ENCODE results near the gene MLXIPL.
"Not testable (repeated sequence)": the region's sequence is repeated elsewhere in the genome, so short reads cannot be mapped to it uniquely, and the experiment has no call there.

The MLXIPL gene

DNA sequence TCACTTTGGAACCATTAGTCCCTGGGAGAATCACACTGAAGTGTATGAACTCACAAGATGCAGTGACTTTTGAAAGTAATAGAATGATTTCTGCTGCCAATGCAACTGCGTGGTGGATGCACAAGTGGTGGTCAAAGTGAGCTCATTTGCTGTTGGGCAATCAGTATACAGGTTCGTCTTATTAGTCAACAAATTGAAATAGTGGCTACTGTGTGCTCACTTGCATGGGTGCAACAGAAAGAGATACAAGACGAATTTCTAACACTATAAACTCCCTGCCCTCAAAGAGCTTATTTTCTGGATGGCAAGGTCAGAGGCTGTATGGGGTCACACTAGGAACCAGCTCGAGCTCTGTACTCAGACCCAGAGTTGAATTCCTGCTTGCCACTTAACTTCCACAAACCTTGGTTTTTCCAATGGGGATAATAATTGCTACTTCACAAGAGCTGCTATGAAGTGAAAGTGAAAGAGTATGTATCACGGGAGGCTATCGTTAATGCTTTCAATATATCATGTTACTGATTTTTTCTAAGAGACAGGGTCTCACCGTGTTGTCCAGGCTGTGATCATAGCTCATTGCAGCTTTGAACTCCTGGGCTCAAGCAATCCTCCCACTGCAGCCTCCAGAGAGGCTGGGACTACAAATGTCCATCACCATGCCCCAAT is 58.5 kb downstream of the MLXIPL start:
- TF ChIP-seq, protein P1, sequence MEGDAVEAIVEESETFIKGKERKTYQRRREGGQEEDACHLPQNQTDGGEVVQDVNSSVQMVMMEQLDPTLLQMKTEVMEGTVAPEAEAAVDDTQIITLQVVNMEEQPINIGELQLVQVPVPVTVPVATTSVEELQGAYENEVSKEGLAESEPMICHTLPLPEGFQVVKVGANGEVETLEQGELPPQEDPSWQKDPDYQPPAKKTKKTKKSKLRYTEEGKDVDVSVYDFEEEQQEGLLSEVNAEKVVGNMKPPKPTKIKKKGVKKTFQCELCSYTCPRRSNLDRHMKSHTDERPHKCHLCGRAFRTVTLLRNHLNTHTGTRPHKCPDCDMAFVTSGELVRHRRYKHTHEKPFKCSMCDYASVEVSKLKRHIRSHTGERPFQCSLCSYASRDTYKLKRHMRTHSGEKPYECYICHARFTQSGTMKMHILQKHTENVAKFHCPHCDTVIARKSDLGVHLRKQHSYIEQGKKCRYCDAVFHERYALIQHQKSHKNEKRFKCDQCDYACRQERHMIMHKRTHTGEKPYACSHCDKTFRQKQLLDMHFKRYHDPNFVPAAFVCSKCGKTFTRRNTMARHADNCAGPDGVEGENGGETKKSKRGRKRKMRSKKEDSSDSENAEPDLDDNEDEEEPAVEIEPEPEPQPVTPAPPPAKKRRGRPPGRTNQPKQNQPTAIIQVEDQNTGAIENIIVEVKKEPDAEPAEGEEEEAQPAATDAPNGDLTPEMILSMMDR (IDR thresholded peaks at IDR 0.05; ENCODE audit: insufficient read depth, missing control alignments): no peak
- FAIRE-seq: no peak
- DNase-seq (ENCODE audit: insufficient read length, low spot score): no peak

DNA sequence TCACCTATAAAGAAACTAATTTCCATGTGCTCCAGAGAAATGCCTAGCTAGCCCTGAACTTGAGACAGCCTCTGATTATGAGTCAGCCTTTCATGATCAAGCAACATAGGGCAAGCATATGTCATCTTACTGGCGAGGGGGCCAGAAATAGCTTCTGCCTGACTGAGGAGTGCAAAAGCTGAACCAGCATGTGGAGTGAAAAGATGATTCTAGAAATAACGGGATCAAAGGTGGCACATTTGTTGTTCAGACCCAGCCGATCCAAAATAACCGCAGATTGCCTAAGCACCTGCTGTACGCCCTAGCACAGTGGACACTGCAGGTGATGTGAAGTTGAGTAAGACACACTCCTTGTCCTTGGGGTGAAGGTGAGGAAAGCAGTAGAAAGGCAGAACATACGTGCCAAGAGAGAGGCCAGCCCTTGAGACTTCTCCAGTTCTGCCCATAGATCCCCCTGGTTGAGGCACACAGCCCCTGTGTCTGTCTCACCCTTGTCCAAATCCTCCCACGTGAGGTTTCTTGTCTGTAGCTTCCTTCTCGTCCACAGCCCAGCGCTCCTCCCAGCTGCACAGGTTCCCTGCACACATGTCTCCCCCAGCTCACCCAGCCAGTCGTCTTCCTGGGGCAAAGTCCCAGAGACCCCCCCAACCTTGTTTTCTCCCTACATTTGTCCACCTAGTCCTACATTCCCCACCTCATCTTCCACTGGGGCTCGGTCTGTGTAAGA is 64.0 kb downstream of the MLXIPL start:
- FAIRE-seq (no peak), DNase-seq (ENCODE audit: insufficient read length, low spot score) (no peak)
- TF ChIP-seq, protein P1 (IDR thresholded peaks at IDR 0.05; ENCODE audit: insufficient read depth, missing control alignments): no peak

DNA sequence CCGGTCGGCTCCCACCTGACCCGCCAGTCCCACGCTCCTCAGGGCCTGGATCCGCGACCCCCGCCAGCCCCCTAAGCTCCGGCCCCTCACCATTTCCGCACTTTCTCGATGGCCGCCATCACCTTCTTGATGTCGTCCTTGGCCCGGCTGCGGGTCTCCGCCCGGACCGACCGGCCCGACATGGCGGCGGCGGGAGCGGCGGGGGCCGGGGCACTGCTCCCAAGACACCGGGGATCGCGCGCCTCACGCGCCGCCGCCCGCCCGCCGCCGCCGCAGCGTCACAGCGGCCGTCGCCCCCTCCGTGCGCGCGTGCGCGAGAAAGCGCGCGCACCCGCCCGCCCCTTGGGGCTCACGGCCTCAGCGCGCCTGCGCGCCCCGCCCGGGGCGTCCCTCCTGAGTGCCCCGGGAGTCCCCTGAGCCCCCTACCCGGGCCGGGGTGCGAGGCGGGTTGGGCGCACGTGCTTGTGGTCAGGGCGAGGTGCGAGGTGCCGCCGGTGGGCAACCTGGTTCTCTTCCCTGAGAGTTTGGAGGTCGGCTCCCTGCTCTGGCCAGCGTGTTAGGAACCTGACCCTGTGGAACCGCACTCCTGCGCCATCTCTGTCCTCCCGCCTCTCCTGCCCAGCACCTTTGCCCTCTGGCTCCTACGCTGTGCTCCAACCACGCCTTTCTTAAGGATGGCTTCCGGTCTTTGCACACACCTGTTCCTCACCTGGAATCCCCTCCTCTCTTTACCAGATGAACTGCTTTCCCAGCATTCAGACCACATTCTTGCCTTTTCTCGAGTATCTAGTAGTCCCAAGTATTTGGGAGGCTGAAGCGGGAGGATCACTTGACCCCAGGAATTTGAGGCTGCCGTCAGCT is 66.7 kb downstream of the MLXIPL start, which contains the start of gene BCL7B:
BCL7B (minus strand) TSS at position 294 of the 861 bp plus-strand sequence; CDS start at position 182, 112 bp downstream.
- FAIRE-seq (no peak), DNase-seq (ENCODE audit: insufficient read length, low spot score) (peak; percentile 95)
- TF ChIP-seq, protein P1 (IDR thresholded peaks at IDR 0.05; ENCODE audit: insufficient read depth, missing control alignments): no peak

DNA sequence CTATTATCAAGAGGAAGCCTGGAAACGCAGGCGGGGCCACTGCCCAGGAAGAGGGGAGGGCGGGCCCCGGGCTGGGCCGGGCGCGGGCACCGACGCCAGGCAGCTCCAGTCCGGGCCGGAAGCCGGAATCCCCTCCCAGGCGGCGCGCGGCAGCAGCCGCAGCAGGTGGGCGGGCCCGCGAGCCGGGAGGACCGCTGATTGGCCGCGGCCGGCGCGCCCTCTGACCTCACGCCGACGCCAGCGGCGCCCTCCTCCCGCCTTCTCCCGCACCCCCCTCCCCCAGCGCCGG is 67.3 kb downstream of the MLXIPL start:
- peak; percentile 91 for DNase-seq (ENCODE audit: insufficient read length, low spot score)
- no peak for FAIRE-seq
- TF ChIP-seq, protein P1 (IDR thresholded peaks at IDR 0.05; ENCODE audit: insufficient read depth, missing control alignments): no peak

DNA sequence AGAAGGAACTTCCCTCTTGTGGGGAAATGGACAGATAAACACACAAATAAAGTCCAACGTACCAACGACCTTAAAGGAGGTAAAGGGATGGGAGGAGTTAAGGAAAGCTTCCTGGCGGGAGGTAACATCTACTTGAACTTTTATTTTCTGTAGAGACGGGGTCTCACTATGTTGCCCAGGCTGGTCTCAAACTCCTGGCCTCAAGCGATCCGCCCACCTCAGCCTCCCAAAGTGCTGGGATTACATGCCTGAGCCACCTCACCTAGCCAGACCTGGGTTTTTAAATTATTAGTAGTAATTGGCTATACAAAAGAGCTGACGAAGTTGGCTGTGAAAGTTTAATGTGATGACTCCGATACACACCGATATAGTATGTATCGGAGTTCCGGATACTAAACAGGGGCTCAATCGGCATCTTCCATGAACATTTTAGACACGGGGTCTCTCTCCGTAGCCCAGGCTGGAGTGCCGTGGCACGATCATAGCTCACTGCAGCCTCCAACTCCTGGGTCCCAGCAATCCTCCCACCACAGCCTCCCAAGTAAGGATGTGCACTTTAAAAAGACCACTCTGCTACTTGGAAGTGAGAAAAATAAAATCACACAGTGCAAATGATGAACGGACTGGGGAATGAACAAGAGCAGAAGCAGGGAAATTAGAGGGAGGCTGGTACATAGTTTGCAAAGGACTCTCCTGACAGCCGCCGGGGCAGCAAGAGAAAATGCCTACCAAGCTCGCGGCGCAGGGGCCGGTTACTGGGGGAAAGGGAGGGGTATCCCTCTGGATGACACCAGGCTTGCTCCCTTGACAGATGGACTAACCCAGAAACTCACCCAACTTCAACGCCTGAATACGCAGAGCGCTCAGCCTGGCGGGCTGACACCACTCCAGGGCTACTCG is 67.9 kb downstream of the MLXIPL start:
- TF ChIP-seq, protein P1 (IDR thresholded peaks at IDR 0.05; ENCODE audit: insufficient read depth, missing control alignments): no peak
- DNase-seq (ENCODE audit: insufficient read length, low spot score): no peak
- no peak for FAIRE-seq

DNA sequence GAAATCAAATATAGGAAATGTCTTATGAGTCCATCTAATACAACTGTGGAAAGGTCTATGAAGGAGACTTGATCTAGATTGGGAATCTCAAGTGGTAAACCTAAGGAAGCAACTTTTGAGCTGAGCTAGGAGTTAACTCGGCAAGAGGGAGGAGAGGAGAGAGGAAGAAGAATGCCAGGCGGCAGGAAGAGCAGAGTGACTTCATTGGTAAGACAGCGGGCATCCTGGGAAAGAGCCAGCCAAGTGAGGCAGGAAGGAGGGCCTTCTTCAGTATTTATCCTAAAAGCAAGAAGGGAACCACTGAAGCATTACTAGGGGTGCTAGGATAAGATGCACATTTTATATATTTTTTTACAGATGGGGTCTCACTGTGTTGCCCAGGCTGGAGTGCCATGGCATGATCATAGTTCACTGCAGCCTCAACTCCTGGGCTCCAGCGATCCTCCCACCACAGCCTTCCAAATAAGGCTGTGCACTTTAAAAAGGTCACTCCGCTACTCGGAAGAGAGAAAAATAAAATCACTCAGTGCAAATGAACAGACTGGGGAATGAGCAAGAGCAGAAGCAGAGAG is 68.8 kb downstream of the MLXIPL start:
- FAIRE-seq (no peak), DNase-seq (ENCODE audit: insufficient read length, low spot score) (no peak)
- TF ChIP-seq, protein P1 (IDR thresholded peaks at IDR 0.05; ENCODE audit: insufficient read depth, missing control alignments): no peak

DNA sequence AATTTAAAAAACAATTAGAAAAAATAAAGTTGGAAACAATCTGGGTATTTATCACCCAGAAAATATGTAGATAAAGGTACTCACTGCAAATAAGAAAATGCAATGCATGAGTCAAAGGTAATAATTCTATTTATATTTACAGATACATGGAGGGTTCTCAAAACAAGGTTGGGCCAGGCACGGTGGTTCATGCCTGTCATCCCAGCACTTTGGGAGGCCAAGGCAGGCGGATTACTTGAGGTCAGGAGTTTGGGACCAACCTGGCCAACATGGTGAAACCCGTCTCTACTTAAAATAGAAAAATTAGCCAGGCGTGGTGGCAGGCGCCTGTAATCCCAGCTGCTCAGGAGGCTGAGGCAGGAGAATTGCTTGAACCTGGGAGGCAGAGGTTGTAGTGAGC is 74.2 kb downstream of the MLXIPL start:
- not testable (repeated sequence) for FAIRE-seq; DNase-seq (ENCODE audit: insufficient read length, low spot score)
